GM12878 (cell line): ENCODE data around the gene TBC1D20. TPM values are rescaled to one million over a fixed set of nuclear protein-coding genes. Genes with fewer than 3 reads are reported as not detected.

Source experiments
- ESRRA ChIP-seq: IDR thresholded peaks from 2 replicates; pipeline ENCODE4 v1.6.1; 2012; ENCODE audit warnings: mild to moderate bottlenecking, low read length, improper control_type of control experiment
- HDAC2 ChIP-seq: fragments of 200-600 bp; sonication (generic); IDR thresholded peaks from 2 replicates; pipeline ENCODE4 v1.6.1; 2017
- NFYA ChIP-seq: IDR thresholded peaks from 2 replicates; pipeline ENCODE4 v1.6.1; 2011; ENCODE audit warnings: low read depth, mild to moderate bottlenecking, low read length, improper control_type of control experiment, borderline replicate concordance
- NFYB ChIP-seq: IDR thresholded peaks from 2 replicates; pipeline ENCODE4 v1.6.1; 2011; ENCODE audit warnings: low read depth, mild to moderate bottlenecking, low read length, improper control_type of control experiment, moderate library complexity; ENCODE audit not compliant: insufficient read depth
- SMARCA5 ChIP-seq: fragments of 450-650 bp; IDR thresholded peaks from 2 replicates; pipeline ENCODE4 v1.6.1; 2017; ENCODE audit warnings: mild to moderate bottlenecking
- polyA plus RNA-seq, 11 experiments: library from polyadenylated mRNA; depleted of rRNA in 4 of 11; unstranded in 6 of 11; stranded (reverse) in 5 of 11; fragments of >200 nt; fragmentation: Nextera tagmentation in 4 of 11; fragmentation: Illumina TruSeq in 1 of 11; extraction: Ambion mirVana in 4 of 11; extraction: Trizol in 1 of 11; gene quantifications; 1 replicate in 1 of 11; 2 replicates in 10 of 11; pipeline versions ENCODE4 v1.2.1 to v1.2.3, GENCODE V29; 2011 to 2016; ENCODE audit warnings: inconsistent platforms in 2 of 11, missing spikeins in 2 of 11, low read depth in 1 of 11
- total RNA-seq, 4 experiments: library from RNA; depleted of rRNA in 3 of 4; stranded (reverse); fragments of >200 nt in 3 of 4; fragmentation: Illumina TruSeq in 1 of 4; extraction: Trizol in 1 of 4; gene quantifications; 2 replicates each; pipeline versions ENCODE4 v1.2.1 to v1.2.3, GENCODE V29; 2013 to 2021
- TF ChIP-seq, protein P1 (sequence below): fragments of 450-650 bp; IDR thresholded peaks from 2 replicates; pipeline ENCODE4 v1.6.1; 2016; ENCODE audit warnings: mild to moderate bottlenecking, moderate library complexity, borderline replicate concordance
- TF ChIP-seq, protein P2 (sequence below): fragments of 450-650 bp; IDR thresholded peaks from 2 replicates; pipeline ENCODE4 v1.6.1; 2017; ENCODE audit warnings: mild to moderate bottlenecking, moderate library complexity
- TF ChIP-seq, protein P3 (sequence below): fragments of 450-650 bp; IDR thresholded peaks from 2 replicates; pipeline ENCODE4 v1.6.1; 2018; ENCODE audit warnings: borderline replicate concordance, mild to moderate bottlenecking; ENCODE audit not compliant: partially characterized antibody
- TF ChIP-seq, protein P4 (sequence below): fragments of 450-650 bp; IDR thresholded peaks from 2 replicates; pipeline ENCODE4 v1.6.1; 2017; ENCODE audit warnings: mild to moderate bottlenecking, moderate library complexity

The TBC1D20 gene
- total and polyA plus RNA-seq, 10 of the 15 experiments (the other 5 are each of a cell fraction or from before 2014, with no cell fraction given) = 4.3 to 17.9 (median 11.2) TPM

DNA sequence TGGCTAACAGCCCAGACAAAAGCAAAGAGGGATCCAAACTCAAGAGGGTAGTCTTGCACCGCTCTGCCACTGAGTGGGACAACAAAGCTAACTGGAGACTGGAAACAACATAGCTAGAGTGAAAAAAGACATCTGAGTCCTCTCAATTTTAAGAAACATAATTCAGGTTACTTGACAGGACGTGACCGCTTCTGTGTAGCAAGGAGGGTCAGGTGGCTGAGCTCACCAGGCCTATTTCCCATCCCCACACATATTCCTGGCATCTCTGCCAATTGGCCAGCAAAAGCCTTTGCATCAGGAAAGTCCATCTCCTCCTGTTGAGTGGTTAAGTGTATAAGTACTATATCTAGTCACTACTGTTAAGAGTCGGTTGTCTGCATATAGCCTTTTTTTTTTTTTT lies 25.3 kb upstream of the TBC1D20 start (continued):
- TF ChIP-seq HDAC2 = no peak
- TF ChIP-seq, protein P1, sequence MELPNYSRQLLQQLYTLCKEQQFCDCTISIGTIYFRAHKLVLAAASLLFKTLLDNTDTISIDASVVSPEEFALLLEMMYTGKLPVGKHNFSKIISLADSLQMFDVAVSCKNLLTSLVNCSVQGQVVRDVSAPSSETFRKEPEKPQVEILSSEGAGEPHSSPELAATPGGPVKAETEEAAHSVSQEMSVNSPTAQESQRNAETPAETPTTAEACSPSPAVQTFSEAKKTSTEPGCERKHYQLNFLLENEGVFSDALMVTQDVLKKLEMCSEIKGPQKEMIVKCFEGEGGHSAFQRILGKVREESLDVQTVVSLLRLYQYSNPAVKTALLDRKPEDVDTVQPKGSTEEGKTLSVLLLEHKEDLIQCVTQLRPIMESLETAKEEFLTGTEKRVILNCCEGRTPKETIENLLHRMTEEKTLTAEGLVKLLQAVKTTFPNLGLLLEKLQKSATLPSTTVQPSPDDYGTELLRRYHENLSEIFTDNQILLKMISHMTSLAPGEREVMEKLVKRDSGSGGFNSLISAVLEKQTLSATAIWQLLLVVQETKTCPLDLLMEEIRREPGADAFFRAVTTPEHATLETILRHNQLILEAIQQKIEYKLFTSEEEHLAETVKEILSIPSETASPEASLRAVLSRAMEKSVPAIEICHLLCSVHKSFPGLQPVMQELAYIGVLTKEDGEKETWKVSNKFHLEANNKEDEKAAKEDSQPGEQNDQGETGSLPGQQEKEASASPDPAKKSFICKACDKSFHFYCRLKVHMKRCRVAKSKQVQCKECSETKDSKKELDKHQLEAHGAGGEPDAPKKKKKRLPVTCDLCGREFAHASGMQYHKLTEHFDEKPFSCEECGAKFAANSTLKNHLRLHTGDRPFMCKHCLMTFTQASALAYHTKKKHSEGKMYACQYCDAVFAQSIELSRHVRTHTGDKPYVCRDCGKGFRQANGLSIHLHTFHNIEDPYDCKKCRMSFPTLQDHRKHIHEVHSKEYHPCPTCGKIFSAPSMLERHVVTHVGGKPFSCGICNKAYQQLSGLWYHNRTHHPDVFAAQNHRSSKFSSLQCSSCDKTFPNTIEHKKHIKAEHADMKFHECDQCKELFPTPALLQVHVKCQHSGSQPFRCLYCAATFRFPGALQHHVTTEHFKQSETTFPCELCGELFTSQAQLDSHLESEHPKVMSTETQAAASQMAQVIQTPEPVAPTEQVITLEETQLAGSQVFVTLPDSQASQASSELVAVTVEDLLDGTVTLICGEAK = no peak
- TF ChIP-seq ESRRA = no peak
- TF ChIP-seq NFYA = no peak
- TF ChIP-seq, protein P2, sequence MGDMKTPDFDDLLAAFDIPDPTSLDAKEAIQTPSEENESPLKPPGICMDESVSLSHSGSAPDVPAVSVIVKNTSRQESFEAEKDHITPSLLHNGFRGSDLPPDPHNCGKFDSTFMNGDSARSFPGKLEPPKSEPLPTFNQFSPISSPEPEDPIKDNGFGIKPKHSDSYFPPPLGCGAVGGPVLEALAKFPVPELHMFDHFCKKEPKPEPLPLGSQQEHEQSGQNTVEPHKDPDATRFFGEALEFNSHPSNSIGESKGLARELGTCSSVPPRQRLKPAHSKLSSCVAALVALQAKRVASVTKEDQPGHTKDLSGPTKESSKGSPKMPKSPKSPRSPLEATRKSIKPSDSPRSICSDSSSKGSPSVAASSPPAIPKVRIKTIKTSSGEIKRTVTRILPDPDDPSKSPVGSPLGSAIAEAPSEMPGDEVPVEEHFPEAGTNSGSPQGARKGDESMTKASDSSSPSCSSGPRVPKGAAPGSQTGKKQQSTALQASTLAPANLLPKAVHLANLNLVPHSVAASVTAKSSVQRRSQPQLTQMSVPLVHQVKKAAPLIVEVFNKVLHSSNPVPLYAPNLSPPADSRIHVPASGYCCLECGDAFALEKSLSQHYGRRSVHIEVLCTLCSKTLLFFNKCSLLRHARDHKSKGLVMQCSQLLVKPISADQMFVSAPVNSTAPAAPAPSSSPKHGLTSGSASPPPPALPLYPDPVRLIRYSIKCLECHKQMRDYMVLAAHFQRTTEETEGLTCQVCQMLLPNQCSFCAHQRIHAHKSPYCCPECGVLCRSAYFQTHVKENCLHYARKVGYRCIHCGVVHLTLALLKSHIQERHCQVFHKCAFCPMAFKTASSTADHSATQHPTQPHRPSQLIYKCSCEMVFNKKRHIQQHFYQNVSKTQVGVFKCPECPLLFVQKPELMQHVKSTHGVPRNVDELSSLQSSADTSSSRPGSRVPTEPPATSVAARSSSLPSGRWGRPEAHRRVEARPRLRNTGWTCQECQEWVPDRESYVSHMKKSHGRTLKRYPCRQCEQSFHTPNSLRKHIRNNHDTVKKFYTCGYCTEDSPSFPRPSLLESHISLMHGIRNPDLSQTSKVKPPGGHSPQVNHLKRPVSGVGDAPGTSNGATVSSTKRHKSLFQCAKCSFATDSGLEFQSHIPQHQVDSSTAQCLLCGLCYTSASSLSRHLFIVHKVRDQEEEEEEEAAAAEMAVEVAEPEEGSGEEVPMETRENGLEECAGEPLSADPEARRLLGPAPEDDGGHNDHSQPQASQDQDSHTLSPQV = no peak
- no peak for TF ChIP-seq SMARCA5
- TF ChIP-seq, protein P3, sequence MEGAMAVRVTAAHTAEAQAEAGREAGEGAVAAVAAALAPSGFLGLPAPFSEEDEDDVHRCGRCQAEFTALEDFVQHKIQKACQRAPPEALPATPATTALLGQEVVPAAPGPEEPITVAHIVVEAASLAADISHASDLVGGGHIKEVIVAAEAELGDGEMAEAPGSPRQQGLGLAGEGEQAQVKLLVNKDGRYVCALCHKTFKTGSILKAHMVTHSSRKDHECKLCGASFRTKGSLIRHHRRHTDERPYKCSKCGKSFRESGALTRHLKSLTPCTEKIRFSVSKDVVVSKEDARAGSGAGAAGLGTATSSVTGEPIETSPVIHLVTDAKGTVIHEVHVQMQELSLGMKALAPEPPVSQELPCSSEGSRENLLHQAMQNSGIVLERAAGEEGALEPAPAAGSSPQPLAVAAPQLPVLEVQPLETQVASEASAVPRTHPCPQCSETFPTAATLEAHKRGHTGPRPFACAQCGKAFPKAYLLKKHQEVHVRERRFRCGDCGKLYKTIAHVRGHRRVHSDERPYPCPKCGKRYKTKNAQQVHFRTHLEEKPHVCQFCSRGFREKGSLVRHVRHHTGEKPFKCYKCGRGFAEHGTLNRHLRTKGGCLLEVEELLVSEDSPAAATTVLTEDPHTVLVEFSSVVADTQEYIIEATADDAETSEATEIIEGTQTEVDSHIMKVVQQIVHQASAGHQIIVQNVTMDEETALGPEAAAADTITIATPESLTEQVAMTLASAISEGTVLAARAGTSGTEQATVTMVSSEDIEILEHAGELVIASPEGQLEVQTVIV = no peak
- no peak for TF ChIP-seq NFYB
- TF ChIP-seq, protein P4, sequence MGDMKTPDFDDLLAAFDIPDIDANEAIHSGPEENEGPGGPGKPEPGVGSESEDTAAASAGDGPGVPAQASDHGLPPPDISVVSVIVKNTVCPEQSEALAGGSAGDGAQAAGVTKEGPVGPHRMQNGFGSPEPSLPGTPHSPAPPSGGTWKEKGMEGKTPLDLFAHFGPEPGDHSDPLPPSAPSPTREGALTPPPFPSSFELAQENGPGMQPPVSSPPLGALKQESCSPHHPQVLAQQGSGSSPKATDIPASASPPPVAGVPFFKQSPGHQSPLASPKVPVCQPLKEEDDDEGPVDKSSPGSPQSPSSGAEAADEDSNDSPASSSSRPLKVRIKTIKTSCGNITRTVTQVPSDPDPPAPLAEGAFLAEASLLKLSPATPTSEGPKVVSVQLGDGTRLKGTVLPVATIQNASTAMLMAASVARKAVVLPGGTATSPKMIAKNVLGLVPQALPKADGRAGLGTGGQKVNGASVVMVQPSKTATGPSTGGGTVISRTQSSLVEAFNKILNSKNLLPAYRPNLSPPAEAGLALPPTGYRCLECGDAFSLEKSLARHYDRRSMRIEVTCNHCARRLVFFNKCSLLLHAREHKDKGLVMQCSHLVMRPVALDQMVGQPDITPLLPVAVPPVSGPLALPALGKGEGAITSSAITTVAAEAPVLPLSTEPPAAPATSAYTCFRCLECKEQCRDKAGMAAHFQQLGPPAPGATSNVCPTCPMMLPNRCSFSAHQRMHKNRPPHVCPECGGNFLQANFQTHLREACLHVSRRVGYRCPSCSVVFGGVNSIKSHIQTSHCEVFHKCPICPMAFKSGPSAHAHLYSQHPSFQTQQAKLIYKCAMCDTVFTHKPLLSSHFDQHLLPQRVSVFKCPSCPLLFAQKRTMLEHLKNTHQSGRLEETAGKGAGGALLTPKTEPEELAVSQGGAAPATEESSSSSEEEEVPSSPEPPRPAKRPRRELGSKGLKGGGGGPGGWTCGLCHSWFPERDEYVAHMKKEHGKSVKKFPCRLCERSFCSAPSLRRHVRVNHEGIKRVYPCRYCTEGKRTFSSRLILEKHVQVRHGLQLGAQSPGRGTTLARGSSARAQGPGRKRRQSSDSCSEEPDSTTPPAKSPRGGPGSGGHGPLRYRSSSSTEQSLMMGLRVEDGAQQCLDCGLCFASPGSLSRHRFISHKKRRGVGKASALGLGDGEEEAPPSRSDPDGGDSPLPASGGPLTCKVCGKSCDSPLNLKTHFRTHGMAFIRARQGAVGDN = no peak
